Transverse colon (tissue), 3 donors: ENCODE results near the gene HEG1.

ENCODE experiments used
- EP300 ChIP-seq: sonication (generic); formaldehyde crosslinking; IDR thresholded peaks from one replicate; pipeline ENCODE4 v1.6.1; 2017; ENCODE audit warnings: antibody characterized with exemption, low read depth
- POLR2A ChIP-seq: fragments of 450-650 bp; IDR thresholded peaks from one replicate; pipeline ENCODE4 v1.6.1; 2016; ENCODE audit warnings: antibody characterized with exemption, mild to moderate bottlenecking, moderate library complexity
- TF ChIP-seq, protein P1 (sequence below), 5 experiments: fragments of 200-600 bp in 3 of 5; fragments of 450-650 bp in 2 of 5; sonication (generic) in 3 of 5; IDR thresholded peaks; 1 replicate in 2 of 5; 2 replicates in 3 of 5; pipeline ENCODE4 v1.5.1; 2016 to 2017; ENCODE audit warnings: antibody characterized with exemption in 5 of 5, inconsistent platforms in 3 of 5, mild to moderate bottlenecking in 2 of 5, moderate library complexity in 1 of 5

DNA sequence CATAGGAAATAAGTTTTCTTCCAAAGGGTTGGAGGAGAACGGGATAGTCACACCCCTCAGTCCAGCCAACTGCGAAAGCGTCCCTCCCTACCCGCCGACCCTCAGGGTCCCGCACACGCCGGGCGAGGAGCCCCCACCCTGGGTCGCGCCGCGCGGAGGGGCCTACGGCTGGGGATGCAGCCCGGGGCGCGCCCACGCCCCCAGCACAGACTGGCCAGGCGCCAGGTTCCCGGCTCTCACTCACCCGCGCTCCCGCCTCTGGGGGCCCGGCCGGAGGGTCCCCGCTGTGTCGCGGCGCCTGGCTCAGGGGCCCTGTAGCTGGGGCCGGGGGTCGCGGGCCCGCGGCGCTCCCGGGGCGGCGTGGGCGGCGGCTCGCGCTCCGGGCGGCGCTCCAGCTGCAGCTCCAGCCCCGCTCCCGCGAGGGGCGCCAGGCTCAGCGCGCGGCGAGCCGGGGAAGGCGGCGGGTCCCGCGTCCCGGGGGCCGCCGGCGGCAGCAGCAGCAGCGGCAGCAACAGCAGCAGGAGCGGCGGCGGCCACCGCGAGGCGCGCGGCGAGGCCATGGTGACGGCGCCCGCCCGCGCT lies 375 bp downstream of the HEG1 start:
- TF ChIP-seq, protein P1, sequence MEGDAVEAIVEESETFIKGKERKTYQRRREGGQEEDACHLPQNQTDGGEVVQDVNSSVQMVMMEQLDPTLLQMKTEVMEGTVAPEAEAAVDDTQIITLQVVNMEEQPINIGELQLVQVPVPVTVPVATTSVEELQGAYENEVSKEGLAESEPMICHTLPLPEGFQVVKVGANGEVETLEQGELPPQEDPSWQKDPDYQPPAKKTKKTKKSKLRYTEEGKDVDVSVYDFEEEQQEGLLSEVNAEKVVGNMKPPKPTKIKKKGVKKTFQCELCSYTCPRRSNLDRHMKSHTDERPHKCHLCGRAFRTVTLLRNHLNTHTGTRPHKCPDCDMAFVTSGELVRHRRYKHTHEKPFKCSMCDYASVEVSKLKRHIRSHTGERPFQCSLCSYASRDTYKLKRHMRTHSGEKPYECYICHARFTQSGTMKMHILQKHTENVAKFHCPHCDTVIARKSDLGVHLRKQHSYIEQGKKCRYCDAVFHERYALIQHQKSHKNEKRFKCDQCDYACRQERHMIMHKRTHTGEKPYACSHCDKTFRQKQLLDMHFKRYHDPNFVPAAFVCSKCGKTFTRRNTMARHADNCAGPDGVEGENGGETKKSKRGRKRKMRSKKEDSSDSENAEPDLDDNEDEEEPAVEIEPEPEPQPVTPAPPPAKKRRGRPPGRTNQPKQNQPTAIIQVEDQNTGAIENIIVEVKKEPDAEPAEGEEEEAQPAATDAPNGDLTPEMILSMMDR (IDR thresholded peaks at IDR 0.05), result no peak
- no peak for TF ChIP-seq POLR2A
- TF ChIP-seq EP300, result no peak
